GM12878 (cell line): Measurements from ENCODE around the gene ATXN1. TPM values are rescaled to one million over a fixed set of nuclear protein-coding genes. Genes with fewer than 3 reads are reported as not detected.

Source experiments
- ATAC-seq: fragments of 200-7000 bp; cut with Tn5 transposase; 3 replicates; pipeline ENCODE4 v1.9.1; 2020; ENCODE audit warnings: mild to moderate bottlenecking, moderate library complexity
- BruUV-seq: library from RNA; stranded (reverse); fragments of 400-500 nt; replicated peaks from 2 replicates; lab custom pipeline; 2021; lab: Mats Ljungman, UMichigan
- CTCF ChIA-PET: fragments of 300-600 bp; sonication (Branson Sonifier 250); formaldehyde crosslinking; extraction: SDS; loops from one replicate; lab custom pipeline; 2021; ENCODE audit warnings: inconsistent platforms; lab: Yijun Ruan, JAX
- POLR2A ChIA-PET: fragments of 350-600 bp; formaldehyde crosslinking; extraction: SDS; loops from one replicate; lab custom pipeline; 2021; ENCODE audit warnings: inconsistent platforms; lab: Charles Lee
- RAD21 ChIA-PET: fragments of 300-600 bp; sonication (Branson Sonifier 250); formaldehyde crosslinking; loops from one replicate; lab custom pipeline; 2023; ENCODE audit warnings: antibody characterized with exemption; ENCODE audit not compliant: unreplicated experiment; lab: Charles Lee
- SMC1A ChIA-PET: fragments of 300-600 bp; sonication (Branson Sonifier 250); formaldehyde crosslinking; loops from one replicate; lab custom pipeline; 2023; ENCODE audit not compliant: unreplicated experiment, uncharacterized antibody; lab: Charles Lee
- DNase-seq: peaks from one replicate; pipeline ENCODE4 v3.0.0-alpha.2; 2011; ENCODE audit warnings: low read depth, low spot score
- FAIRE-seq: peaks from 3 replicates; lab custom pipeline; 2011; peaks lifted over from hg19 to GRCh38; lab: Jason Lieb, UNC
- H2AFZ ChIP-seq: 2 replicates; pipeline ENCODE4 v1.6.0; 2011; ENCODE audit warnings: low read depth, low read length, control low read depth; ENCODE audit not compliant: control insufficient read depth
- H3K27ac ChIP-seq: 2 replicates; pipeline ENCODE4 v1.5.1; 2011; ENCODE audit warnings: control low read depth; ENCODE audit not compliant: control insufficient read depth, insufficient read depth
- H3K27me3 ChIP-seq, 2 experiments: replicated peaks in 1 of 2; 2 replicates each; pipeline versions ENCODE4 v1.6.0 to v1.6.1; 2011; ENCODE audit warnings: low read length in 1 of 2; ENCODE audit not compliant: control insufficient read depth in 2 of 2, insufficient read depth in 2 of 2
- H3K36me3 ChIP-seq, 2 experiments: 2 replicates each; pipeline ENCODE4 v1.5.1; 2011; ENCODE audit warnings: low read length in 1 of 2; ENCODE audit not compliant: control insufficient read depth in 2 of 2, insufficient read depth in 2 of 2
- H3K4me1 ChIP-seq: 2 replicates; pipeline ENCODE4 v1.6.1; 2011; ENCODE audit warnings: mild to moderate bottlenecking, low read length, moderate library complexity, mixed read lengths; ENCODE audit not compliant: control insufficient read depth, insufficient read depth
- H3K4me2 ChIP-seq: 2 replicates; pipeline ENCODE4 v1.6.0; 2011; ENCODE audit warnings: control low read depth; ENCODE audit not compliant: control insufficient read depth, insufficient read depth
- H3K4me3 ChIP-seq: fragments of 200-600 bp; sonication (generic); 2 replicates; pipeline ENCODE4 v1.5.1; 2016
- H3K79me2 ChIP-seq: 2 replicates; pipeline ENCODE4 v1.6.0; 2011; ENCODE audit warnings: low read length; ENCODE audit not compliant: control insufficient read depth, insufficient read depth
- H3K9ac ChIP-seq: 2 replicates; pipeline ENCODE4 v1.8.0; 2011; ENCODE audit warnings: low read length, control low read depth, mixed read lengths; ENCODE audit not compliant: control insufficient read depth, insufficient read depth
- H3K9me3 ChIP-seq: replicated peaks from 3 replicates; pipeline ENCODE4 v1.5.1; 2011; ENCODE audit warnings: mild to moderate bottlenecking, low read length; ENCODE audit not compliant: control insufficient read depth, insufficient read depth
- H4K20me1 ChIP-seq: 2 replicates; pipeline ENCODE4 v1.6.0; 2011; ENCODE audit not compliant: control insufficient read depth, insufficient read depth
- BACH1 ChIP-seq: fragments of 450-650 bp; IDR thresholded peaks from 2 replicates; pipeline ENCODE4 v1.6.1; 2017; ENCODE audit warnings: mild to moderate bottlenecking, borderline replicate concordance
- CHD2 ChIP-seq: IDR thresholded peaks from 2 replicates; pipeline ENCODE4 v1.6.1; 2011; ENCODE audit warnings: low read depth, low read length, improper control_type of control experiment, borderline replicate concordance
- CREB1 ChIP-seq: IDR thresholded peaks from 2 replicates; pipeline ENCODE4 v1.6.1; 2012; ENCODE audit warnings: low read depth, mild to moderate bottlenecking, inconsistent platforms
- DPF2 ChIP-seq: fragments of 450-650 bp; IDR thresholded peaks from 2 replicates; pipeline ENCODE4 v1.6.1; 2017; ENCODE audit warnings: mild to moderate bottlenecking
- EED ChIP-seq: sonication (generic); IDR thresholded peaks from 2 replicates; pipeline ENCODE4 v1.6.1; 2016; ENCODE audit warnings: antibody characterized with exemption, low read depth
- ETV6 ChIP-seq, 2 experiments: fragments of 450-650 bp in 1 of 2; IDR thresholded peaks in 1 of 2; conservative IDR thresholded peaks in 1 of 2; 2 replicates each; pipeline ENCODE4 v1.6.1; 2014; ENCODE audit warnings: antibody characterized with exemption in 1 of 2, borderline replicate concordance in 1 of 2, low read depth in 1 of 2, mild to moderate bottlenecking in 1 of 2, moderate library complexity in 1 of 2
- IKZF2 ChIP-seq, 2 experiments: fragments of 450-650 bp; IDR thresholded peaks; 2 replicates each; pipeline ENCODE4 v1.6.1; 2017; ENCODE audit warnings: mild to moderate bottlenecking in 2 of 2, moderate library complexity in 2 of 2
- IRF4 ChIP-seq: IDR thresholded peaks from 2 replicates; pipeline ENCODE4 v1.6.1; 2011; ENCODE audit warnings: low read depth, low read length
- JUNB ChIP-seq: IDR thresholded peaks from 2 replicates; pipeline ENCODE4 v1.6.1; 2016; ENCODE audit warnings: antibody characterized with exemption, mild to moderate bottlenecking
- JUND ChIP-seq: IDR thresholded peaks from 2 replicates; pipeline ENCODE4 v1.6.1; 2012; ENCODE audit warnings: low read depth, mild to moderate bottlenecking, low read length, improper control_type of control experiment, moderate library complexity
- KDM1A ChIP-seq: fragments of 200-600 bp; sonication (generic); IDR thresholded peaks from 2 replicates; pipeline ENCODE4 v1.6.1; 2016; ENCODE audit warnings: borderline replicate concordance
- MEF2A ChIP-seq: IDR thresholded peaks from 2 replicates; pipeline ENCODE4 v1.6.1; 2011; ENCODE audit warnings: low read depth, mild to moderate bottlenecking, low read length, moderate library complexity; ENCODE audit not compliant: insufficient read depth
- MEF2B ChIP-seq: fragments of 450-650 bp; IDR thresholded peaks from 2 replicates; pipeline ENCODE4 v1.6.1; 2018; ENCODE audit warnings: mild to moderate bottlenecking, moderate library complexity; ENCODE audit not compliant: partially characterized antibody, poor library complexity, severe bottlenecking
- MTA2 ChIP-seq: fragments of 450-650 bp; IDR thresholded peaks from 2 replicates; pipeline ENCODE4 v1.6.1; 2016; ENCODE audit warnings: low read depth, mild to moderate bottlenecking, moderate library complexity
- NBN ChIP-seq: fragments of 450-650 bp; IDR thresholded peaks from 2 replicates; pipeline ENCODE4 v1.6.1; 2016
- NRF1 ChIP-seq: conservative IDR thresholded peaks from 2 replicates; pipeline ENCODE4 v1.6.1; 2011; ENCODE audit warnings: mild to moderate bottlenecking, low read depth, low read length, improper control_type of control experiment
- POU2F2 ChIP-seq: IDR thresholded peaks from 3 replicates; pipeline ENCODE4 v1.6.1; 2011; ENCODE audit warnings: low read depth, mild to moderate bottlenecking, low read length, borderline replicate concordance
- SMAD5 ChIP-seq: IDR thresholded peaks from 2 replicates; pipeline ENCODE4 v1.6.1; 2016; ENCODE audit warnings: antibody characterized with exemption, low read depth
- TCF12 ChIP-seq: IDR thresholded peaks from 2 replicates; pipeline ENCODE4 v1.6.1; 2011; ENCODE audit warnings: low read depth, mild to moderate bottlenecking, low read length
- ZBED1 ChIP-seq: IDR thresholded peaks from 2 replicates; pipeline ENCODE4 v1.6.1; 2016; ENCODE audit warnings: borderline replicate concordance
- ZNF217 ChIP-seq: fragments of 450-650 bp; IDR thresholded peaks from 2 replicates; pipeline ENCODE4 v1.6.1; 2017; ENCODE audit warnings: antibody characterized with exemption, mild to moderate bottlenecking
- WGBS: methylation state at CpG from one replicate; pipeline ENCODE4 v1.1.6; 2016; ENCODE audit warnings: low lambda C conversion rate; ENCODE audit not compliant: insufficient replicate concordance, insufficient coverage; ENCODE audit errors: missing lambda C conversion rate; 5-methylcytosine and 5-hydroxymethylcytosine counted together
- in situ Hi-C: fragments of 300-500 bp; cut with MboI; formaldehyde crosslinking; loops from 9 replicates; pipeline ENCODE4 v1.14.3; 2018; ENCODE audit warnings: mixed read lengths
- intact Hi-C: fragments of 100-400 bp; cut with micrococcal nuclease; formaldehyde crosslinking; loops from one replicate; pipeline ENCODE4 v1.14.2; 2022; ENCODE audit not compliant: unreplicated experiment
- polyA plus RNA-seq, 11 experiments: library from polyadenylated mRNA; depleted of rRNA in 4 of 11; unstranded in 6 of 11; stranded (reverse) in 5 of 11; fragments of >200 nt; fragmentation: Nextera tagmentation in 4 of 11; fragmentation: Illumina TruSeq in 1 of 11; extraction: Ambion mirVana in 4 of 11; extraction: Trizol in 1 of 11; gene quantifications; 1 replicate in 1 of 11; 2 replicates in 10 of 11; pipeline versions ENCODE4 v1.2.1 to v1.2.3, GENCODE V29; 2011 to 2016; ENCODE audit warnings: inconsistent platforms in 2 of 11, missing spikeins in 2 of 11, low read depth in 1 of 11
- total RNA-seq, 4 experiments: library from RNA; depleted of rRNA in 3 of 4; stranded (reverse); fragments of >200 nt in 3 of 4; fragmentation: Illumina TruSeq in 1 of 4; extraction: Trizol in 1 of 4; gene quantifications; 2 replicates each; pipeline versions ENCODE4 v1.2.1 to v1.2.3, GENCODE V29; 2013 to 2021
- TF ChIP-seq, protein P1 (sequence below): IDR thresholded peaks from 2 replicates; pipeline ENCODE4 v1.6.1; 2012; ENCODE audit warnings: improper control_type of control experiment, low read depth, low read length; ENCODE audit not compliant: insufficient replicate concordance

The ATXN1 gene
- total and polyA plus RNA-seq, 10 of the 15 experiments (the other 5 are each of a cell fraction or from before 2014, with no cell fraction given) = 12.2 to 51.2 (median 20.5) TPM

GRCh38 chr6:16568128-16568527 lies 193.1 kb downstream of the ATXN1 start (continued):
- TF ChIP-seq JUND (no peak), EED (no peak), POU2F2 (no peak), TCF12 (no peak), CREB1 (no peak), ETV6 (conservative IDR thresholded peaks at IDR 0.05 in 1 of 2, IDR thresholded peaks at IDR 0.05 in 1 of 2; ENCODE audit: borderline replicate concordance in 1 of 2, low read depth in 1 of 2) (no peak), SMAD5 (no peak)

DNA sequence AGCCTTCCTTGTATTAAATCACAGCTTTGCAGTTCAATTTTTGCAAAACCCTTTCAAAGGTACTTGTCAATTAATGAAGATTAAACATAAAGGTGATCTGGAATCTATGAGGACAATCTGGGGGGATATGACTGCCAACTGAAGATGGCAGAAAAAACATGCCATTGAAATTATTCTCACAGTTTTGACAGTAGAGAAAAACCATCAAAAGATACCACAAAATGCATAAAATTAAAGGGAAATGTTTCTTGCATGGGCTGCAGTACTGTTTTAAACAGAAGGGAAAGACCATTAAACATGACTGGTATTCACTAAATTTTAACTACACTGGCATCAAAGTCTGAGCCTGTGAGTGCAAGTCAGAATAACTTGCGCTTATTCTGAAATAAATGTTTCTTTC lies 194.2 kb downstream of the ATXN1 start:
- in situ Hi-C loops (no loop called here), intact Hi-C loops (no loop called here)
- ChIA-PET POLR2A (no interaction called here), SMC1A (interaction anchor here (0.7 kb wide), 1 partner anchor 10 kb away, joined by 3 read pairs; no protein-coding TSS in a partner anchor), CTCF (interaction anchor here (0.8 kb wide), 1 partner anchor 22 kb away, joined by 3 read pairs; no protein-coding TSS in a partner anchor), RAD21 (interaction anchor here (0.6 kb wide), 1 partner anchor 45 kb away, joined by 3 read pairs; no protein-coding TSS in a partner anchor)
- no peaks in the 10 kb centered on the region for H3K27me3 ChIP-seq
- H2AFZ ChIP-seq = no peak overlapping the region
- 100% methylated on average over 1 of the region's 1 CpG for WGBS
- DNase-seq (no peak), ATAC-seq (no peak), FAIRE-seq (no peak)
- H3K36me3 ChIP-seq = no peaks in the 10 kb centered on the region
- no peaks in the 10 kb centered on the region for H3K9me3 ChIP-seq
- no peaks in the 10 kb centered on the region for H3K4me1 ChIP-seq
- H3K27ac ChIP-seq = no peak overlapping the region
- no peaks in the 10 kb centered on the region for H4K20me1 ChIP-seq
- BruUV-seq = no TSS peak
- no peak overlapping the region for H3K9ac ChIP-seq
- H3K4me3 ChIP-seq = no peak overlapping the region
- no peaks in the 10 kb centered on the region for H3K79me2 ChIP-seq
- no peak overlapping the region for H3K4me2 ChIP-seq
- TF ChIP-seq MTA2 (no peak), KDM1A (no peak), IKZF2 (IDR thresholded peaks at IDR 0.05) (no peak), CHD2 (no peak), NRF1 (no peak), MEF2B (no peak), BACH1 (no peak), JUNB (no peak), IRF4 (no peak), ZBED1 (no peak), MEF2A (no peak), ZNF217 (no peak), DPF2 (no peak), NBN (no peak)
- TF ChIP-seq, protein P1, sequence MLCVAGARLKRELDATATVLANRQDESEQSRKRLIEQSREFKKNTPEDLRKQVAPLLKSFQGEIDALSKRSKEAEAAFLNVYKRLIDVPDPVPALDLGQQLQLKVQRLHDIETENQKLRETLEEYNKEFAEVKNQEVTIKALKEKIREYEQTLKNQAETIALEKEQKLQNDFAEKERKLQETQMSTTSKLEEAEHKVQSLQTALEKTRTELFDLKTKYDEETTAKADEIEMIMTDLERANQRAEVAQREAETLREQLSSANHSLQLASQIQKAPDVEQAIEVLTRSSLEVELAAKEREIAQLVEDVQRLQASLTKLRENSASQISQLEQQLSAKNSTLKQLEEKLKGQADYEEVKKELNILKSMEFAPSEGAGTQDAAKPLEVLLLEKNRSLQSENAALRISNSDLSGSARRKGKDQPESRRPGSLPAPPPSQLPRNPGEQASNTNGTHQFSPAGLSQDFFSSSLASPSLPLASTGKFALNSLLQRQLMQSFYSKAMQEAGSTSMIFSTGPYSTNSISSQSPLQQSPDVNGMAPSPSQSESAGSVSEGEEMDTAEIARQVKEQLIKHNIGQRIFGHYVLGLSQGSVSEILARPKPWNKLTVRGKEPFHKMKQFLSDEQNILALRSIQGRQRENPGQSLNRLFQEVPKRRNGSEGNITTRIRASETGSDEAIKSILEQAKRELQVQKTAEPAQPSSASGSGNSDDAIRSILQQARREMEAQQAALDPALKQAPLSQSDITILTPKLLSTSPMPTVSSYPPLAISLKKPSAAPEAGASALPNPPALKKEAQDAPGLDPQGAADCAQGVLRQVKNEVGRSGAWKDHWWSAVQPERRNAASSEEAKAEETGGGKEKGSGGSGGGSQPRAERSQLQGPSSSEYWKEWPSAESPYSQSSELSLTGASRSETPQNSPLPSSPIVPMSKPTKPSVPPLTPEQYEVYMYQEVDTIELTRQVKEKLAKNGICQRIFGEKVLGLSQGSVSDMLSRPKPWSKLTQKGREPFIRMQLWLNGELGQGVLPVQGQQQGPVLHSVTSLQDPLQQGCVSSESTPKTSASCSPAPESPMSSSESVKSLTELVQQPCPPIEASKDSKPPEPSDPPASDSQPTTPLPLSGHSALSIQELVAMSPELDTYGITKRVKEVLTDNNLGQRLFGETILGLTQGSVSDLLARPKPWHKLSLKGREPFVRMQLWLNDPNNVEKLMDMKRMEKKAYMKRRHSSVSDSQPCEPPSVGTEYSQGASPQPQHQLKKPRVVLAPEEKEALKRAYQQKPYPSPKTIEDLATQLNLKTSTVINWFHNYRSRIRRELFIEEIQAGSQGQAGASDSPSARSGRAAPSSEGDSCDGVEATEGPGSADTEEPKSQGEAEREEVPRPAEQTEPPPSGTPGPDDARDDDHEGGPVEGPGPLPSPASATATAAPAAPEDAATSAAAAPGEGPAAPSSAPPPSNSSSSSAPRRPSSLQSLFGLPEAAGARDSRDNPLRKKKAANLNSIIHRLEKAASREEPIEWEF = no peak
